Glutamatergic neuron (in vitro differentiated cells): ENCODE measurements around the gene XCR1. TPM values are rescaled to one million over a fixed set of nuclear protein-coding genes. Genes with fewer than 3 reads are reported as not detected.

Source experiments
- DNase-seq: peaks from one replicate; pipeline ENCODE4 v3.0.0; 2022
- H3K27ac Mint-ChIP-seq: one replicate; pipeline ENCODE4 v1.8.0; 2020; ENCODE audit warnings: mild to moderate bottlenecking, mixed read lengths, inconsistent platforms; ENCODE audit not compliant: unreplicated experiment
- H3K27me3 Mint-ChIP-seq: one replicate; pipeline ENCODE4 v1.8.0; 2020; ENCODE audit warnings: mild to moderate bottlenecking, moderate library complexity, mixed read lengths, inconsistent platforms; ENCODE audit not compliant: unreplicated experiment
- H3K36me3 Mint-ChIP-seq: one replicate; pipeline ENCODE4 v1.8.0; 2020; ENCODE audit warnings: mild to moderate bottlenecking, mixed read lengths, inconsistent platforms; ENCODE audit not compliant: unreplicated experiment
- H3K4me1 Mint-ChIP-seq: one replicate; pipeline ENCODE4 v1.8.0; 2020; ENCODE audit warnings: mild to moderate bottlenecking, low read depth, mixed read lengths, inconsistent platforms; ENCODE audit not compliant: unreplicated experiment
- H3K4me3 Mint-ChIP-seq: one replicate; pipeline ENCODE4 v1.8.0; 2020; ENCODE audit warnings: mild to moderate bottlenecking, mixed read lengths, inconsistent platforms; ENCODE audit not compliant: unreplicated experiment
- H3K9me3 Mint-ChIP-seq: one replicate; pipeline ENCODE4 v1.8.0; 2020; ENCODE audit warnings: mild to moderate bottlenecking, moderate library complexity, mixed read lengths, inconsistent platforms; ENCODE audit not compliant: unreplicated experiment
- CTCF ChIP-seq: fragments of 200-600 bp; sonication (generic); IDR thresholded peaks from one replicate; pipeline ENCODE4 v1.5.0; 2021; ENCODE audit not compliant: partially characterized antibody, unreplicated experiment
- total RNA-seq: library from RNA; stranded (reverse); fragmentation: NEBNext Ultra II Directional; extraction: Animal tissue kit (Norgen Biotek cat#: 25700); gene quantifications from one replicate; pipeline ENCODE4 v1.2.1, GENCODE V29; 2021; ENCODE audit not compliant: unreplicated experiment

Gene XCR1
- total RNA-seq, 1 donor from 2014 or later, result not detected

DNA sequence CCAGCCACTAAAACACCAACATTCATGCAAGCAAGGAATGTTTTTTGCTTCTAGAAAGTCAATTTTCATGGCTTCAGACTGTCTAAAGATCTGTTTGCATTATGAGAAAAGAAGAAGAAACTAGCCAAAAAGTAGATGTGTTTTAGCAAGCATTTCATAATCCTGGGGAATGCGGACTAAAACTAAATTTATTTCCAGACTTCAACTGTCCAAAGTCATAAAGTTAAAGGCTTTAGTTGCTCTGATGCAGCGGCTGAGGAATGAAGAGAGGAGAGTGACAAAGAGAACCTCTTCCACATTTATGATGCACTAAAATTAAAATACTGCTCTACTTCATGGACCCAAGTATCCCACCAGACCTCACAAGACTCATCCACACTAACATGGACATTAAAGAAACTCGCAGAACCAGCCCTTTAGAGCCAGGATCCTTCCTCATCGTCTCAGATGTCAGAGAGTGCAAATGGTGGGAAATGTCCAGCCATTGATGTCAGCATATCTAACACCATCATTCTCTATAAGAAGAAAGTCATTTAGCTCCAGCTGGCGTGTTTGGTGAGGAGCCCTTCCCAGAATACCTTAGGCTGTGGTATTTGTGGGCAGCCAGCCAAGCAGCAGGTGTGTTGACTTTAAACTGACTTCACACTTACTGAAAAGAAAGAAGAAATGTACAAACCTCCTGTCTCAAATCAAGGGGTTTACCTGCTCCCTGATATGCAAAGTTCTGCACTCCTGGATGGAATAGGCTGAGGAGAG lies 49.1 kb downstream of the XCR1 start:
- no peaks in the 10 kb centered on the region for H3K9me3 Mint-ChIP-seq
- TF ChIP-seq CTCF, result no peak
- H3K36me3 Mint-ChIP-seq, result no peaks in the 10 kb centered on the region
- H3K4me3 Mint-ChIP-seq, result no peak overlapping the region
- H3K4me1 Mint-ChIP-seq, result no peaks in the 10 kb centered on the region
- H3K27me3 Mint-ChIP-seq, result peaks cover 4% of the 10 kb centered on the region
- H3K27ac Mint-ChIP-seq, result no peak overlapping the region
- DNase-seq, result no peak

GRCh38 chr3:45976191-45977091 lies 50.8 kb downstream of the XCR1 start:
- H3K36me3 Mint-ChIP-seq, result no peaks in the 10 kb centered on the region
- no peaks in the 10 kb centered on the region for H3K9me3 Mint-ChIP-seq
- no peak for TF ChIP-seq CTCF
- no peak overlapping the region for H3K4me3 Mint-ChIP-seq
- H3K4me1 Mint-ChIP-seq, result no peaks in the 10 kb centered on the region
- DNase-seq, result no peak
- peaks cover 4% of the 10 kb centered on the region for H3K27me3 Mint-ChIP-seq
- H3K27ac Mint-ChIP-seq, result no peak overlapping the region

DNA sequence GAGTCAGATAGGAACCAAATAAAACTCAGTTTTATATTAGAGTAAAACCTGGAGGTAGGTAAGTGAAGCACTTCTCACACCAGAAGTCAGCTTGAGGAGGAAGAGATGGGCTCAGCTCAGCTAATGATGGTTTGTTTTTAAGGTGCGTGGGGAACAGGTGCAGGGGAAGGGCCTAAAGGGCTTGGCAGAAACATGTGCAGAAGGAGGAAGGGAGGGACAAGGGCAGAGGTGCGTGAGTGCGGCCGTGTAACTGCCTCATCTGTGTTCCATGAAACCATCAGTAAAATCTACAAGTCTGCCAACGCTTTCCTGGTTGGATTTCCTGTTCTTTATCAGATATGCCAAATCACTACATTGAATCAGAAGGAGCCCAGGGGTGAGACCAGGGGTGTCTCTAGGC lies 51.6 kb downstream of the XCR1 start:
- Mint-ChIP-seq H3K9me3 (no peaks in the 10 kb centered on the region), H3K27me3 (peaks cover 4% of the 10 kb centered on the region), H3K4me1 (no peaks in the 10 kb centered on the region), H3K36me3 (no peaks in the 10 kb centered on the region), H3K27ac (no peak overlapping the region), H3K4me3 (no peak overlapping the region)
- TF ChIP-seq CTCF, result no peak
- DNase-seq, result no peak

- Mint-ChIP-seq H3K27me3 (peaks cover 4% of the 10 kb centered on the region), H3K27ac (no peak overlapping the region), H3K36me3 (no peaks in the 10 kb centered on the region), H3K9me3 (no peaks in the 10 kb centered on the region), H3K4me1 (no peaks in the 10 kb centered on the region), H3K4me3 (no peak overlapping the region)
- no peak for DNase-seq
- TF ChIP-seq CTCF, result no peak
Measured at GRCh38 chr3:45974686-45975085, 52.6 kb downstream of the XCR1 start.
